Activated T-cell treated with anti-CD3 and anti-CD28 coated beads, Interleukin-2, amount 50 U/mL, for 4 hours (primary cell): Measurements from ENCODE around the gene EFNA5. TPM values are rescaled to one million over a fixed set of nuclear protein-coding genes. Genes with fewer than 3 reads are reported as not detected.

Experiments
- ATAC-seq, 2 donors: fragments of 200-7000 bp; cut with Tn5 transposase; one replicate each; pipeline ENCODE4 v1.10.0; 2021
- DNase-seq: peaks from one replicate; pipeline ENCODE4 v3.0.0-alpha.2; 2020
- H3K27me3 Mint-ChIP-seq: one replicate; pipeline ENCODE4 v1.8.0; 2021; ENCODE audit warnings: low read depth, mixed read lengths
- H3K36me3 Mint-ChIP-seq: one replicate; pipeline ENCODE4 v1.8.0; 2022; ENCODE audit warnings: mixed read lengths; ENCODE audit not compliant: insufficient read depth
- H3K4me1 Mint-ChIP-seq: one replicate; pipeline ENCODE4 v1.8.0; 2021; ENCODE audit warnings: low read depth, mixed read lengths
- H3K4me3 Mint-ChIP-seq: one replicate; pipeline ENCODE4 v1.8.0; 2021; ENCODE audit warnings: mild to moderate bottlenecking, moderate library complexity, mixed read lengths
- H3K9me3 Mint-ChIP-seq: one replicate; pipeline ENCODE4 v1.8.0; 2021; ENCODE audit warnings: mixed read lengths
- total RNA-seq, 3 donors: library from RNA; stranded (reverse); gene quantifications; one replicate each; pipeline ENCODE4 v1.2.1, GENCODE V29; 2021

Gene EFNA5
- total RNA-seq, 3 donors from 2014 or later = 0.13 to 0.24 TPM; not detected in 1

DNA sequence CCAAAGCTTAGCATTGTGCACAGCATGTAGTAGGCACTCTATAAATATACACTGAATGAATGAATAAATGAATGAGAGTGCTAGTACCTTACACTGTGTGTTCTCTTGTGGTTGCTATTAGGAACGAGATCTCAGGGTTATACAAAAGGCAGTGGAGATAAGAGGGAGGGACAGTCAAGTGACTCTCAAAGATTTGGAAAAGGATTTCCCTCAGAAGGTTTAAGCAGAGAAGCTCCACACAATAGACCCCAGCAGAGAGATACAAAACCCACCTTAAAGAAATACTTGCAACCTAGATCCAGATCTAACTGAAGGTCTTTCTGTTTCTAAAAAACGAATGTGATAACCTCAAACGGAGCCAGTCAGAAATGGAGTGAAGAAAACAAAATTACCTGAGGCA is 11.8 kb upstream of the EFNA5 start:
- H3K4me3 Mint-ChIP-seq = no peak overlapping the region
- H3K9me3 Mint-ChIP-seq = no peaks in the 10 kb centered on the region
- H3K27me3 Mint-ChIP-seq = peaks cover 19% of the 10 kb centered on the region
- ATAC-seq (no peak), DNase-seq (no peak)
- H3K36me3 Mint-ChIP-seq = no peaks in the 10 kb centered on the region
- H3K4me1 Mint-ChIP-seq = no peaks in the 10 kb centered on the region

- DNase-seq (no peak), ATAC-seq (no peak)
- no peak overlapping the region for H3K4me3 Mint-ChIP-seq
- no peaks in the 10 kb centered on the region for H3K36me3 Mint-ChIP-seq
- no peaks in the 10 kb centered on the region for H3K9me3 Mint-ChIP-seq
- H3K4me1 Mint-ChIP-seq = no peaks in the 10 kb centered on the region
- peaks cover 21% of the 10 kb centered on the region for H3K27me3 Mint-ChIP-seq
These were observed 10.1 kb upstream of the EFNA5 start for GRCh38 chr5:107680799-107681198.

GRCh38 chr5:107680099-107680498 is 9.4 kb upstream of the EFNA5 start:
- ATAC-seq (no peak), DNase-seq (no peak)
- no peak overlapping the region for H3K4me3 Mint-ChIP-seq
- H3K36me3 Mint-ChIP-seq = no peaks in the 10 kb centered on the region
- H3K27me3 Mint-ChIP-seq = peaks cover 26% of the 10 kb centered on the region
- H3K4me1 Mint-ChIP-seq = no peaks in the 10 kb centered on the region
- no peaks in the 10 kb centered on the region for H3K9me3 Mint-ChIP-seq

GRCh38 chr5:107676702-107677101 is 6.0 kb upstream of the EFNA5 start:
- Mint-ChIP-seq H3K36me3 (no peaks in the 10 kb centered on the region), H3K9me3 (no peaks in the 10 kb centered on the region), H3K4me3 (no peak overlapping the region), H3K27me3 (peaks cover 43% of the 10 kb centered on the region), H3K4me1 (peaks cover 15% of the 10 kb centered on the region)
- ATAC-seq (no peak), DNase-seq (no peak)

DNA sequence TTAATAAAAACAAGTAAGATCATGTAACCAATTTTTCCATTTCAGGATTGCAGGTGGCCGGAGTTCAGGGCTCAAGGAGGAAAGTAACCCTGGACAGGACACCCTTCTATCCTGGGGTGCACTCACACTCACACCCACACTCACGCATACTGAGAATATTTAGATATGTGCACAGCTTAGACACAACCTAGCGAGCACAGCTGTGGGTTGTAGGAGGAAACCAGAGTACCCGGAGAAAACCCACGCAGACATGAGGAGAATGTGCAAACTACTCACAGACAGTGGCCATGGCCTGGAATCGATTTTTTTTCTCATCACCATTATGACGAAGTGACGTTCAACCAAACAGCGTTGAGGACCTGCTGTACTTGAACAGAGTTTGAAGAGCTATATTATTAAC is 4.5 kb upstream of the EFNA5 start:
- no peaks in the 10 kb centered on the region for H3K9me3 Mint-ChIP-seq
- H3K27me3 Mint-ChIP-seq = peaks cover 54% of the 10 kb centered on the region
- no peaks in the 10 kb centered on the region for H3K36me3 Mint-ChIP-seq
- ATAC-seq = no peak
- DNase-seq = no peak
- H3K4me3 Mint-ChIP-seq = no peak overlapping the region
- peaks cover 25% of the 10 kb centered on the region for H3K4me1 Mint-ChIP-seq

GRCh38 chr5:107674655-107675054 is 3.9 kb upstream of the EFNA5 start:
- Mint-ChIP-seq H3K4me1 (peaks cover 27% of the 10 kb centered on the region), H3K4me3 (no peak overlapping the region), H3K27me3 (peaks cover 52% of the 10 kb centered on the region), H3K36me3 (no peaks in the 10 kb centered on the region), H3K9me3 (no peaks in the 10 kb centered on the region)
- no peak for DNase-seq
- ATAC-seq = no peak

DNA sequence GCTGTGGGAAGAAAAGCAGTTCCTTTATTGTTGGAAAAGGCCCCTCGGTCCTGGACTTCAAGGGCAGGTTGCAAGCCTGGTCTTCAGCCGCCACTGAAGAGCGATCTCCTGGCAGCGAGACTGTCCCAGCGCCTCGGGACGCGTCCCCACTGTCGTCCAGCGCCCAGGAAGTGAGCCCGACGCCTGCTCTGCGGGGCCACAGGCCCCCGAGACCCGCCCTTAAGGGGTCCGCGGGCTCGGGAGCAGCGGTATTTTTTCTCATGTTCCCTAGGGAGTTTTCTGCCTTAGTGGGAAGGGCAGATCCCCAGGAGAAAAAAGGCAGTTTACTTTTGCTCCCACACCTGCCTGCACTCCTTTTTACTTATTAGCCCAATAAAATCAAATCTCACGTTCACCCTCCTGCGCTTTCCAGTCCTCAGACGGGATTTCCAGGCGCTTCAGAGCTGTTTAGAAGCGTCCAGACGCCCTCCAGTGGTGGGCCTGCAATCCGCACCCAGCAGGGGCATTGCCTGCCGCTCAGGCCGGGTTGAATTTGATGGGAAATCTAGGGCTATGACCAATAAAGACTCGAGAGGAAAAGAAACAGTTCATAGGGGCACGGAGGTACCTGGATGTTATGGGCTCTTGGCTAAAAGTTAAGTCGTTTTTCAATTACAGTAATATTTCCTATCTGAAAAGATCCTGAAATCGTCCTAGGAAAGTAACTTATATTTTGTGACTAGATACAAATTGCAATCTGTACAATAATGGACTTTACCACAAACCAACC is 2.8 kb upstream of the EFNA5 start:
- Mint-ChIP-seq H3K4me1 (peaks cover 29% of the 10 kb centered on the region), H3K9me3 (no peaks in the 10 kb centered on the region), H3K4me3 (peak overlapping the region; percentile 69), H3K27me3 (peaks cover 63% of the 10 kb centered on the region), H3K36me3 (no peaks in the 10 kb centered on the region)
- ATAC-seq (peak; percentile 77 to 78), DNase-seq (peak; percentile 63)

- DNase-seq = no peak
These were observed 2.3 kb upstream of the EFNA5 start for GRCh38 chr5:107673039-107673367.

GRCh38 chr5:107672211-107673038 is 1.7 kb upstream of the EFNA5 start:
- no peak for DNase-seq
- ATAC-seq = no peak

More at GRCh38 chr5:107673039-107673367, 2.3 kb upstream of the EFNA5 start:
- Mint-ChIP-seq H3K27me3 (peaks cover 69% of the 10 kb centered on the region), H3K9me3 (no peaks in the 10 kb centered on the region), H3K36me3 (no peaks in the 10 kb centered on the region), H3K4me1 (peaks cover 29% of the 10 kb centered on the region), H3K4me3 (peak overlapping the region; percentile 69)
- no peak for ATAC-seq

DNA sequence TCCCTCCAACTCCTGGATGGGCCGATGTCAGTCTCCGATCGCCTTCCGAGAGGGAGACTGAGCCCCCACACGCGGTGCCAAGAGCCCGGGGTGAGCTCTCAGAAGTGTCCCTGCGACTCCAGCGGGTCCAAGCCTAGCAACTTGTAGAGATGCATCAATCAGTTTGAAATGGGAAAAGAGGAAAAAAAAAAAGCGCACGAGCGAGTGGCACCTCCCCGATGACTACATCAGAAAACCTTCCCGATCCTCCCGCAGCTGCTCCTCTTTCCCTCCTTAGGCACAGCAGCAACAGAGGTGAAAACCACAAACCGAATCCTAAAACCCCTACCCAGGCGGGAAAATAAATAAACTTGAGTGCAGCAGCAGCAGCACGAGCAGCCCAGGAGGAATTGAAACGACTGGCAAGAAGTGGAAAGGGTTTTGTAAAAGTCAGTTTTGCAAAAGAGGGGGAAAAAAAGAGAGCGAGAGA is 1.0 kb upstream of the EFNA5 start:
- H3K27me3 Mint-ChIP-seq = peaks cover 67% of the 10 kb centered on the region
- DNase-seq (no peak), ATAC-seq (no peak)
- no peaks in the 10 kb centered on the region for H3K36me3 Mint-ChIP-seq
- H3K9me3 Mint-ChIP-seq = no peaks in the 10 kb centered on the region
- peak overlapping the region; percentile 66 for H3K4me3 Mint-ChIP-seq
- H3K4me1 Mint-ChIP-seq = peaks cover 29% of the 10 kb centered on the region

More at GRCh38 chr5:107672211-107673038, 1.7 kb upstream of the EFNA5 start:
- Mint-ChIP-seq H3K27me3 (peaks cover 70% of the 10 kb centered on the region), H3K4me1 (peaks cover 29% of the 10 kb centered on the region), H3K4me3 (peak overlapping the region; percentile 69), H3K9me3 (no peaks in the 10 kb centered on the region), H3K36me3 (no peaks in the 10 kb centered on the region)

DNA sequence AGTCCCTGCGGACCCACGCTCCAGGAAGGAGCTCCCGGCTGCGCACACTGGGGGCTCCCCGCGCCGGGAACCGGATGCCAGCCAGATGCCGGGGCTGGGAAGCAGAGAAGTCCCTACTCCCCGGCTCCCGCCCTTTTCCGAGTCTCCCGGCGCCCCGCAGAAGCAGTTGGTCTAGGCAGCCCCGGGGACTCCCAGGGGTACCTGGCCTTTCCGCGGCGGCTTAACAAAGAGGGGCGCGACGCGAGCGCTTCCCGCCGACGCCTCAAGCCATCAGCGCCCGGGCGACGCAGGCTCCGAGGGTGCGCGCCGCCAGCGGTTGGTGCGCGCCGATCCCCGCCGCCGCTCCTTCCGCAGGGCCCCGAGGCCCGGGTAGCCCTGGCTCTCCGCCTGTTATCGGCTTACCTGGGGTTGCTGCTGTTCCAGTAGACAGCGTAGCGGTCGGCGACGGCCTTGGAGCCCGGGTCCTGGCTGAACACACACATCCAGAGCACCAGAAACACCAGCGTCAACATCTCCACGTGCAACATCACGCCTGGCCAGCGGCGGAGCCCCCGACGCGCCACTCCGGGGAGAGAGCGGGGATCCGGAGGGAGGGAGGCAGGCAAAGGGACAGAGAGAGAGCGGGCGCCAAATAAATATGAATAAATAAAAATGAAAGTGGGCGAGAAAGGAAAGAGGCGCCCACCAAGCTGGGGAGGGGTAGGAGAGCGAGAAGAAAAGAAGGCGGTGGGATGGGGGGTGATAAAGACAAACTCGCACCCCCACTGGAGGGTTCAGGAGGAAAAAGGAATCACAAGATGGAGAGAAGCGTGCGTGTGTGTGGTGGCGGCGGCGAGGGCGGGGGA is 428 bp downstream of the EFNA5 start:
- Mint-ChIP-seq H3K36me3 (no peaks in the 10 kb centered on the region), H3K9me3 (no peaks in the 10 kb centered on the region), H3K4me3 (peak overlapping the region; percentile 69), H3K27me3 (peaks cover 68% of the 10 kb centered on the region), H3K4me1 (peaks cover 29% of the 10 kb centered on the region)
- ATAC-seq (peak in 1 of 2 donors; percentile 38), DNase-seq (no peak)

DNA sequence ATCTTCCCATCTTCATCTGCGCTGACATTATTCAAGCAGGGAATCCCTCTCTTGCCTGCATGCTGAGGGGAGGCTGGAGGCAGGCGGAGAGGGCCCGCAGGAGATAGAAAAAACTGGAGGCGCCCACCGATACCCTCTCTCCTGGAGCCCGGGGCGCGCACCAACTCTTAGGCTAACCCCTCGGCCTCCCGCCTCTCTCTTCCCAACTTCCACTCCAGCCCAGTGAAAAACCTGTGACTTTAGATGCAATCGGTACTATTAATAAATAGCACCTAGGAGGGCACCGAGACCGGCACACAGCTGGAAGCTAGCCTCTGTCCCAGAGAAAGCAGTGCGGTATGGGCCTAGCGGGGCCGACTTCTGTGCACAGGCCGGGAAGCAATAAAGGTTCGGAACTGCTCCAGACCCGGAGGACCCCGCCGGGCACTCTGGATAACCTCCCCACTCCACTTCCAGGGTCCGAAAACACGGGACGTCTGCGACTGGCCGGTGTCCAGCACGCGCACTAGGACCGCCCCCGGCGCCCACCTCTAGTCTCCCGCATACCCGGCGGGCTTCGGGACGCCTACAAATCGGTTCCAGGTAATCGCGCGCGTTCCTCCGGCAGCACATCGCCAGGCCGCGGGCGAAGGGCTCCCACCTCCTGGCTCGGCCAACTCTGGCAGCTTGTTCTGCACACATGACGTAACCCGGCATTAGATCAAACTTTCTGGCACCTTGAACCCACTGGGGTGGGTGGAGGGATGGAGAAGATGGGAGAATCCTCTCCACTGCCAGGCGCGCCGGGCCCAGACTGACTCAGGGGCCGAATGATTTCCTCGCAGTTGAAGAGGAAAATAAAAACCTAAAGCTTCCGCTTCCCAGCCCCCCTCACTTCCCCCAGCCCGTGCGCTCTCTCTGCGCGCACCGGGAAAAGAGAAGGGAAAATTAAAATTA is 1.4 kb downstream of the EFNA5 start:
- no peak for ATAC-seq
- H3K9me3 Mint-ChIP-seq = no peaks in the 10 kb centered on the region
- peaks cover 62% of the 10 kb centered on the region for H3K27me3 Mint-ChIP-seq
- no peaks in the 10 kb centered on the region for H3K36me3 Mint-ChIP-seq
- no peak for DNase-seq
- peak overlapping the region; percentile 35 for H3K4me3 Mint-ChIP-seq
- H3K4me1 Mint-ChIP-seq = peaks cover 29% of the 10 kb centered on the region
